HepG2 (cell line): ENCODE results near the gene DNAJC1. TPM values are rescaled to one million over a fixed set of nuclear protein-coding genes. Genes with fewer than 3 reads are reported as not detected.
A peak's percentile ranks its signal among the peaks of the same experiment; 100 is the strongest.

Experiments
- AHR ChIP-seq: IDR thresholded peaks from 2 replicates; pipeline ENCODE4 v1.6.1; 2018; ENCODE audit warnings: missing genetic modification reagents, missing compliant biosample characterization
- CBX1 ChIP-seq: IDR thresholded peaks from one replicate; pipeline ENCODE4 v1.6.1; 2016; ENCODE audit warnings: antibody characterized with exemption, low read depth
- GATAD2A ChIP-seq: IDR thresholded peaks from 2 replicates; pipeline ENCODE4 v1.6.1; 2016
- HCFC1 ChIP-seq: fragments of 150-350 bp; IDR thresholded peaks from 2 replicates; pipeline ENCODE4 v1.6.1; 2014; ENCODE audit warnings: low read depth, low read length
- LCORL ChIP-seq, 2 experiments: fragments of 450-650 bp in 1 of 2; sonication (generic) in 1 of 2; formaldehyde crosslinking in 1 of 2; IDR thresholded peaks; 2 replicates each; pipeline versions ENCODE4 v1.5.0 to v1.6.1; 2017 to 2020; ENCODE audit warnings: antibody characterized with exemption in 1 of 2, missing genetic modification reagents in 1 of 2
- MIER2 ChIP-seq: IDR thresholded peaks from 2 replicates; pipeline ENCODE4 v1.6.1; 2016; ENCODE audit warnings: missing biosample characterization, missing genetic modification reagents
- MTA3 ChIP-seq: sonication (generic); formaldehyde crosslinking; IDR thresholded peaks from 2 replicates; pipeline ENCODE4 v1.4.0; 2020; ENCODE audit warnings: missing genetic modification reagents
- MTF1 ChIP-seq: sonication (generic); formaldehyde crosslinking; IDR thresholded peaks from 2 replicates; pipeline ENCODE4 v1.5.0; 2020; ENCODE audit warnings: missing genetic modification reagents
- PAWR ChIP-seq: sonication (generic); formaldehyde crosslinking; IDR thresholded peaks from 2 replicates; pipeline ENCODE4 v1.4.0; 2020; ENCODE audit warnings: missing genetic modification reagents, mild to moderate bottlenecking, borderline replicate concordance
- PBX2 ChIP-seq: IDR thresholded peaks from 2 replicates; pipeline ENCODE4 v1.6.1; 2016; ENCODE audit warnings: control low read depth
- PBX3 ChIP-seq: sonication (generic); formaldehyde crosslinking; IDR thresholded peaks from 2 replicates; pipeline ENCODE4 v1.8.1; 2023; ENCODE audit warnings: missing genetic modification reagents, inconsistent platforms, borderline replicate concordance
- PCBP1 ChIP-seq: fragments of 200-400 bp; formaldehyde crosslinking; IDR thresholded peaks from 2 replicates; pipeline ENCODE4 v1.6.1; 2017; ENCODE audit warnings: mild to moderate bottlenecking, low read depth, low read length, borderline replicate concordance
- PHB2 ChIP-seq: fragments of 450-650 bp; IDR thresholded peaks from 2 replicates; pipeline ENCODE4 v1.6.1; 2018; ENCODE audit not compliant: partially characterized antibody
- PHF21A ChIP-seq: sonication (generic); formaldehyde crosslinking; IDR thresholded peaks from 2 replicates; pipeline ENCODE4 v1.5.0; 2020; ENCODE audit warnings: mild to moderate bottlenecking, missing genetic modification reagents
- RBAK ChIP-seq: sonication (generic); formaldehyde crosslinking; IDR thresholded peaks from 2 replicates; pipeline ENCODE4 v1.5.1; 2020; ENCODE audit warnings: mild to moderate bottlenecking, missing genetic modification reagents
- SOX5 ChIP-seq: IDR thresholded peaks from 2 replicates; pipeline ENCODE4 v1.6.1; 2016; ENCODE audit warnings: borderline replicate concordance
- SP5 ChIP-seq: IDR thresholded peaks from 2 replicates; pipeline ENCODE4 v1.6.1; 2016; ENCODE audit warnings: low read depth, borderline replicate concordance
- TEAD3 ChIP-seq: optimal IDR thresholded peaks from 2 replicates; pipeline ENCODE3; 2016; ENCODE audit warnings: borderline replicate concordance
- TMF1 ChIP-seq: sonication (generic); formaldehyde crosslinking; IDR thresholded peaks from 2 replicates; pipeline ENCODE4 v1.8.1; 2022; ENCODE audit warnings: low read depth, missing genetic modification reagents
- ZBTB34 ChIP-seq: sonication (generic); formaldehyde crosslinking; IDR thresholded peaks from 2 replicates; pipeline ENCODE4 v1.8.0; 2022; ENCODE audit warnings: mild to moderate bottlenecking, missing genetic modification reagents
- ZNF124 ChIP-seq: sonication (generic); formaldehyde crosslinking; IDR thresholded peaks from 2 replicates; pipeline ENCODE4 v1.4.0; 2020; ENCODE audit warnings: missing genetic modification reagents
- ZNF207 ChIP-seq: fragments of 450-650 bp; IDR thresholded peaks from 2 replicates; pipeline ENCODE4 v1.6.1; 2016; ENCODE audit warnings: antibody characterized with exemption, borderline replicate concordance
- ZNF260 ChIP-seq: sonication (generic); formaldehyde crosslinking; IDR thresholded peaks from 2 replicates; pipeline ENCODE4 v1.4.0; 2020; ENCODE audit warnings: missing genetic modification reagents, low read depth, mild to moderate bottlenecking, borderline replicate concordance
- ZNF337 ChIP-seq: sonication (generic); formaldehyde crosslinking; IDR thresholded peaks from 2 replicates; pipeline ENCODE4 v1.5.1; 2020; ENCODE audit warnings: missing genetic modification reagents, low read depth, mild to moderate bottlenecking, borderline replicate concordance
- ZNF619 ChIP-seq: sonication (generic); formaldehyde crosslinking; IDR thresholded peaks from 2 replicates; pipeline ENCODE4 v1.4.0; 2020; ENCODE audit warnings: mild to moderate bottlenecking, missing genetic modification reagents
- ZNF777 ChIP-seq: sonication (generic); formaldehyde crosslinking; IDR thresholded peaks from 2 replicates; pipeline ENCODE4 v1.4.0; 2020; ENCODE audit warnings: missing genetic modification reagents
- ZNF790 ChIP-seq: sonication (generic); formaldehyde crosslinking; IDR thresholded peaks from 2 replicates; pipeline ENCODE4 v1.8.0; 2022; ENCODE audit warnings: missing genetic modification reagents, mild to moderate bottlenecking, borderline replicate concordance
- ZSCAN20 ChIP-seq: sonication (generic); formaldehyde crosslinking; IDR thresholded peaks from 2 replicates; pipeline ENCODE4 v1.4.0; 2020; ENCODE audit warnings: missing genetic modification reagents, mild to moderate bottlenecking, borderline replicate concordance
- polyA plus RNA-seq, 8 experiments: library from polyadenylated mRNA; depleted of rRNA in 3 of 8; stranded (reverse) in 7 of 8; unstranded in 1 of 8; fragments of >200 nt; fragmentation: Illumina TruSeq in 4 of 8; extraction: Trizol in 4 of 8; gene quantifications; 2 replicates each; pipeline versions ENCODE4 v1.2.1 to v1.2.3, GENCODE V29; 2011 to 2016; ENCODE audit warnings: low read depth in 4 of 8, missing spikeins in 1 of 8, mixed read lengths in 1 of 8; ENCODE audit not compliant: insufficient read depth in 1 of 8
- total RNA-seq, 5 experiments: library from RNA; depleted of rRNA; stranded (reverse); fragments of >200 nt; fragmentation: Illumina TruSeq; extraction: Trizol; gene quantifications; 2 replicates each; pipeline ENCODE4 v1.2.3, GENCODE V29; 2016; ENCODE audit warnings: low read depth in 1 of 5

Gene DNAJC1
- total and polyA plus RNA-seq, 2 of the 13 experiments (the other 11 are each of a cell fraction or from before 2014, with no cell fraction given) = 9.9 to 16.6 TPM

GRCh38 chr10:21724687-21725367 lies 278.7 kb downstream of the DNAJC1 start (continued):
- TF ChIP-seq ZBTB34 (CRISPR knock-in tag) (no peak), HCFC1 (no peak), ZSCAN20 (CRISPR knock-in tag) (no peak), ZNF777 (CRISPR knock-in tag) (no peak), MTF1 (no peak), PCBP1 (no peak), CBX1 (no peak), GATAD2A (CRISPR knock-in tag) (peak; percentile 86), LCORL (IDR thresholded peaks at IDR 0.05) (peak; percentile 97), LCORL (CRISPR knock-in tag; IDR thresholded peaks at IDR 0.05) (0 out of 2 replicates have a peak, but pooled peaks have one; percentile 27), ZNF619 (CRISPR knock-in tag) (no peak), TMF1 (no peak), ZNF124 (CRISPR knock-in tag) (no peak), AHR (CRISPR knock-in tag) (no peak), ZNF337 (CRISPR knock-in tag) (no peak), ZNF790 (CRISPR knock-in tag) (no peak), MTA3 (no peak), MIER2 (no peak), PHF21A (CRISPR knock-in tag) (peak; percentile 69; the same call in 1 of the 2 replicates), PBX2 (CRISPR knock-in tag) (no peak), TEAD3 (CRISPR knock-in tag) (peak; percentile 11), ZNF207 (no peak), SOX5 (CRISPR knock-in tag) (peak; percentile 69; the same call in 1 of the 2 replicates), PBX3 (CRISPR knock-in tag) (no peak), RBAK (CRISPR knock-in tag) (no peak), SP5 (CRISPR knock-in tag) (0 out of 2 replicates have a peak, but pooled peaks have one; percentile 30), ZNF260 (CRISPR knock-in tag) (no peak), PHB2 (no peak), PAWR (CRISPR knock-in tag) (no peak)
